ENCODE results near the gene PHYHIPL. TPM values are rescaled to one million over a fixed set of nuclear protein-coding genes. Genes with fewer than 3 reads are reported as not detected.

PHYHIPL gene
- total and polyA plus RNA-seq, 2 of the 8 experiments (the other 6 are each of a cell fraction or from before 2014, with no cell fraction given): 0.23 to 0.48 TPM

DNA sequence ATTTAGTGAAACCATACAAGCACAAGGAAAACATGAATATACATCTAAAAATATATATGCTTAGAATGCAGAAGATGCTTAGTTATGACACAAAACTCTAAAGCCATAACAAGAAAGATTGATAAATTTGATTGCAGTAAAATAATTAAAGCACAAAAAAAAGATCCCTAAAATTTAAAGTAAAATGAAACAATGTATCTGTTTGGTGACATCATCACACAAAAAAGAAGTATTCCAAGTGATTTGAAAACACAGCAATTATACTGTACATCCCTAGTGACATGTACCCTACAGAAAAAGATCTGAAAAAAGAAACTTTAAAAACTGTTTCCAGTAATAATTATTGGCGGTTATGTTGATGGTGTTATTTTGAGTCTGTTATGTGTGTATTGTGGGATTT, 37.7 kb downstream of the PHYHIPL start (continued):
- no peak for TF ChIP-seq SP4 (IDR thresholded peaks at IDR 0.05; ENCODE audit: low read length)
